NCI-H2227 (cell line): ENCODE data around the gene MAGEA4.
"Not testable (repeated sequence)": the region's sequence is repeated elsewhere in the genome, so short reads cannot be mapped to it uniquely, and the experiment has no call there.

Source experiments
- DNase-seq: peaks from one replicate; lab custom pipeline; 2025; ENCODE audit not compliant: unreplicated experiment; lab: John Stamatoyannopoulos, UW

MAGEA4 gene

GRCh38 chrX:151912780-151913179 is at the start of gene MAGEA4:
MAGEA4 (plus strand) TSS chrX:151912889; CDS start chrX:151923665, 10,776 bp downstream.
- no peak for DNase-seq

GRCh38 chrX:151870602-151871001 is 42.1 kb upstream of the MAGEA4 start:
- no peak for DNase-seq

GRCh38 chrX:151871244-151871643 is 41.4 kb upstream of the MAGEA4 start:
- no peak for DNase-seq

GRCh38 chrX:151873096-151873495 is 39.6 kb upstream of the MAGEA4 start:
- DNase-seq = no peak

- no peak for DNase-seq
These were observed 37.2 kb upstream of the MAGEA4 start for GRCh38 chrX:151875270-151876026.

- no peak for DNase-seq
These were observed 34.1 kb upstream of the MAGEA4 start for GRCh38 chrX:151878574-151878973.

GRCh38 chrX:151879856-151880255 is 32.8 kb upstream of the MAGEA4 start:
- DNase-seq = no peak

- DNase-seq = no peak
These were observed 31.8 kb upstream of the MAGEA4 start for GRCh38 chrX:151880895-151881294.

GRCh38 chrX:151889421-151889820 is 23.3 kb upstream of the MAGEA4 start:
- no peak for DNase-seq

GRCh38 chrX:151896734-151897474 is 15.8 kb upstream of the MAGEA4 start:
- DNase-seq = no peak

- no peak for DNase-seq
These were observed 13.1 kb upstream of the MAGEA4 start for GRCh38 chrX:151899622-151900021.

GRCh38 chrX:151901826-151902225 is 10.9 kb upstream of the MAGEA4 start:
- DNase-seq = no peak

GRCh38 chrX:151902813-151903591 is 9.7 kb upstream of the MAGEA4 start:
- DNase-seq = no peak

- no peak for DNase-seq
These were observed 7.7 kb upstream of the MAGEA4 start for GRCh38 chrX:151904989-151905388.

- no peak for DNase-seq
These were observed 468 bp upstream of the MAGEA4 start for GRCh38 chrX:151912221-151912620.

- not testable (repeated sequence) for DNase-seq
These were observed 6.0 kb downstream of the MAGEA4 start for GRCh38 chrX:151918736-151919135.

- DNase-seq = no peak
These were observed 6.9 kb downstream of the MAGEA4 start for GRCh38 chrX:151919610-151920009.

GRCh38 chrX:151920101-151920500 is 7.4 kb downstream of the MAGEA4 start:
- no peak for DNase-seq

- DNase-seq = no peak
These were observed 7.8 kb downstream of the MAGEA4 start for GRCh38 chrX:151920530-151920929.

GRCh38 chrX:151921292-151921691 is 8.6 kb downstream of the MAGEA4 start:
- DNase-seq = no peak

- no peak for DNase-seq
These were observed 9.2 kb downstream of the MAGEA4 start for GRCh38 chrX:151921866-151922265.

- DNase-seq = no peak
These were observed 10.0 kb downstream of the MAGEA4 start for GRCh38 chrX:151922692-151923091.
